HG03064 (cell line): Measurements from ENCODE around the gene UBQLN3.
A peak's percentile ranks its signal among the peaks of the same experiment; 100 is the strongest.

Experiments used
- ATAC-seq: cut with Tn5 transposase; IDR thresholded peaks from one replicate; pipeline ENCODE4 v1.9.1; 2021; ENCODE audit warnings: low read depth; ENCODE audit not compliant: unreplicated experiment

Gene UBQLN3

GRCh38 chr11:5509803-5510202 is at the start of gene UBQLN3:
Gene UBQLN3 (minus strand): TSS chr11:5509957. CDS start chr11:5509558, 399 bp downstream.
- ATAC-seq, result no peak

DNA sequence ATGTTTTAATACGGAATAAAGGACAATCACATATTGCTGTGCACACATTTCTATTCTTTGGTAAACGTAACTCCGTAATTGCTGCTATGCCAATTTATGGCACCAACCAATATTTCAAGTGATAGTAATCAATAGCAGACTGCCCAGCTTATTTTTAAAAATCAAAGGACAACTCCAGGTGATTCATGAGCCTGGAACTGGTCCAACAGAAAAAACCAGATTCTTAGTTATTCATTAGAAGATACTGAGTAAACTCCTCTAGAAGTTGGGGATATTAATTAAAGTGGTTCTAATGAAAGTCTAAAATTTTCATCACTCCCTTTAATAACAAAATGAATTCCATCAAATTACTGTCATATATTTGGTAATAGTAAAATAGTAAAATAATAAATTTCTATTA is 48.0 kb upstream of the UBQLN3 start:
- no peak for ATAC-seq

- ATAC-seq, result no peak
Observed at GRCh38 chr11:5556596-5557188, 46.9 kb upstream of the UBQLN3 start.

DNA sequence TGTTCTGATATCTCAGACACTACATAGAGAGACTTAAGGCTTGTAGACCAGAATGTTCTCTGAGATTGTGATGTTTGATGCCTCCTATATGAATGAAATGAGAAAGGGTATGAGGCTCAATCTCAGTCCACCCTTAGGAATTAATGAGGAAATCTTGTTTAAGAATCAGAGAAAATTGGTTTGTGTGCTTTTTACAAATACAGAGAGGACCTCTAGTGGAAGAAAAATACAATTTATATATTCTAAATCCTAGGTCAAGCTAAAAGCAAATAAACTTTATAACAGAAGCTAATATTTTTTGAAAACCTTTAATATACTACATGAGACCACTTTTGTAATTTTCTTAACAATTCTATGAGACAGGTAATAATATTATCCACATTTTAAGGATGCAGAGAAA is 43.6 kb upstream of the UBQLN3 start:
- no peak for ATAC-seq

- no peak for ATAC-seq
Observed at GRCh38 chr11:5550440-5551095, 40.8 kb upstream of the UBQLN3 start.

- ATAC-seq, result no peak
Observed at GRCh38 chr11:5548440-5548839, 38.7 kb upstream of the UBQLN3 start, which contains the start of gene OR52H1. Gene OR52H1 (minus strand): TSS chr11:5548540. CDS start chr11:5545505, 3,035 bp downstream.

GRCh38 chr11:5547982-5548381 is 38.2 kb upstream of the UBQLN3 start:
- peak; percentile 70 for ATAC-seq

DNA sequence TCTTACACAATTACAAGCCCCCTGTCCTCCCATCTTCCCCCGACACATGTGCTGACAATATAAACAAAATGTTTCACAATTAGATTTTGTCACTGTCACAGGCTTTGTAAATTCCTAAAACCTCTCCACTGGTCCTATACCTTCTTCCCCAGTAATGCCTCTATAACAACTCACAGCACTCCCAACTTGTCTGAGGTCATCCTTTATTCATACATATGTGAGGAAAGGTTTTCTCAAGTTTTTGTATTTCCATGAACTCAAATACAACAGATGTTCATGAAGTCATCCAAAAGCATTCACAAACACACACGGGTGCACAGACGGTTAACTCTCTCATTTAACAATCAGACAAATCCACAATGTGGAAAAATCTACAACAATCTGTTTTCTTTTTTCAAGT is 36.7 kb upstream of the UBQLN3 start:
- ATAC-seq, result no peak

GRCh38 chr11:5541427-5541826 is 31.7 kb upstream of the UBQLN3 start:
- no peak for ATAC-seq

DNA sequence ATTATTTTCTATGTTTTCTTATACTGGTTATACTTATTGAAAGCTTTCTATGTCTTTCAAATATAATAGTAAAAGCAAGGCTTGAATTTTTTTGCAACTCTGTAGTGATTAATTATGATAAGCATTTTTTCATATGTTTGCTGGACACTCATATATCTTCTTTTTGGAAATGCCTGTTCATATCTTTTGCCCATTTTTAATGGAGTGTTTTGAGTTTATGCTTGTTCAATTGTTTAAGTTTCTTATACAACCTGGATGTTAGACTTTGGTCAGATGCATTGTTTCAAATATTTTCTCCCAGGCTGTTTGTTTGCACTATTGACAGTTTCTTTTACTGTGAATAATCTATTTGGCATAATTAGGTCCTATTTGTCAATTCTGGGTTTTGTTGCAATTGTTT is 26.7 kb upstream of the UBQLN3 start:
- ATAC-seq, result no peak

GRCh38 chr11:5534046-5534445 is 24.3 kb upstream of the UBQLN3 start:
- no peak for ATAC-seq

GRCh38 chr11:5531053-5531831 is 21.5 kb upstream of the UBQLN3 start:
- no peak for ATAC-seq

DNA sequence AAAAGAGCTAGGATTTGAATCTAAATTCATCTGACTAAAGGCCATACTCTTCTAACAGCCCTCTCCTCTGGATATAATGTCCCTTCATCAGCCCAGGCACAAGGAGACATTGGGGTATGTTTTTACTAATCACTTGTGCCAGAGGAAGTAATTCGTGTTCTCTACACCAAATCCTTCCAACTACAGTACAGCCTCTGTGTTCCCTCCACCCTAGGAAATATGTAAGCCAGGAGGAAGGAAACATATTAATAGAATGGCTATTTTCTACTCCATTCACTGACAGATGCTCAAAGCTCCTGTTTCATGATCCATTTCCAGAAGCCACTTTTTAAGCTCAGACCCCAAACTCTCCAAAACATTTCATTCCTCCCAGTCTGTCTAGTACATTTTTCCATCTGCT is 18.7 kb upstream of the UBQLN3 start:
- no peak for ATAC-seq

GRCh38 chr11:5527716-5528115 is 18.0 kb upstream of the UBQLN3 start:
- no peak for ATAC-seq

GRCh38 chr11:5524756-5525155 is 15.0 kb upstream of the UBQLN3 start:
- no peak for ATAC-seq

- ATAC-seq, result no peak
Observed at GRCh38 chr11:5522308-5522707, 12.6 kb upstream of the UBQLN3 start.

GRCh38 chr11:5521540-5521939 is 11.8 kb upstream of the UBQLN3 start:
- ATAC-seq, result no peak

DNA sequence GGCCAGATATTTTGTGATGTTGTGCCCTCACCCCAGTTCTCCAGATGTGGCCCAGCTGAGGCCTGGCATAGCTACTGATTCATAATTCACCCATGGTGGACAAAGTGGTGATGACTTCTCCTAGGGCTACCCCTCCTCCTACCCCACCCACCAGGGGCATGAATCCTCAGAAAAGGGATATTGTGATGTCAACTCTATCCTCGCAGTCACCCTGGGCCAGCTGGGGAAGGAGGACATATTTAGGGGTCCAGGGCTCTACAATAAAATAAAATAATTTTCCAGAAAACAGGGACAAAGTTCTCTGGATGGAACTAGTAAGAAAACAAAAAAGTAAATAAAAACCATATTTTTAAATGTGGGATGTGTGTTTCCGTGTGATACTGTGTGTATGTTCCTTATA is 6.8 kb upstream of the UBQLN3 start, which contains the start of gene UBQLNL:
Gene UBQLNL, minus strand, starts transcription at position 101 of the 400 bp plus-strand sequence. CDS start 258 bp downstream, outside the sequence.
- ATAC-seq, result no peak

DNA sequence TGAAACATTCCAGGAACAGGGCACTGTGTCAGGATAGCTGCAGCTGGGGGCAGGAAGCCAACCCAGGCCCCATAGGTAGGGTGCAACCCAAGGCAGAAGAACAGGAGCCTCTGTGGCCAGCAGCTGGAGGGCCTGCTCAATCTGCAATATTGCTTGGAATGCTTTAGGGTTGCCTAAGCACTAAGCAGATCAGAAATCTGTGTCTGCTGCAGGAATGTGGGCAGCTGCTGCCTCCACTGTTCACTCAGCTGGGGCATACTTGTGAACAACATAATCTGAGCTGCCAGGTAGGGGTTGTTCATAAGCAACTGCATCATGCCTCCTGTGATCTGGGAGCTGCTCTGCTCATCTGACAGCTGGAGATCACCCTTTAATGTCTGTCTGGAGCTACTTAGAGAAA is 5.1 kb upstream of the UBQLN3 start:
- no peak for ATAC-seq

GRCh38 chr11:5508605-5509004 is 1.2 kb downstream of the UBQLN3 start:
- ATAC-seq, result no peak

DNA sequence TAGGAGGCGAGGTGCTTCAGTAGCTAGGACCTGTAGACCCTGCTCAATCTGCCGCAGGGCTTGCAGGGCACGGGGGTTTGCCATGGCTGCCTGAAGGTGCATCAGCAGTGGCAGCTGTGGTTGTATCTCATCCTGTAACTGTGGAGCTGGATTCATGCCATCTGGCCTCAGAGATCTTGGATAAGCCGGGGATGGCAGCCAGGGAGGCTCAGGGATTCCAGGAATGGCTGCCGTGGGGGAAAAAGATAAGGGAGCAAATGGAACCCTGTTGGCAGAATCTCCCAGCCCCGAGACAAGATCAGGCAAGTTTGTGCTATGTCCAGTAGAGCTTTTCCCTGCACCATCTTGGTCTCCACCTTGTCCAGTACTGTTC is 1.8 kb downstream of the UBQLN3 start:
- ATAC-seq, result no peak
